SK-N-SH (cell line): ENCODE results near the gene MYO1C.

ENCODE experiments used
- CTCF ChIP-seq: fragments of 200-600 bp; sonication (generic); IDR thresholded peaks from 2 replicates; pipeline ENCODE4 v1.6.1; 2017; ENCODE audit warnings: antibody characterized with exemption, mild to moderate bottlenecking, moderate library complexity
- EZH2phosphoT487 ChIP-seq: fragments of 200-600 bp; sonication (generic); IDR thresholded peaks from 2 replicates; pipeline ENCODE4 v1.6.1; 2017; ENCODE audit warnings: low read depth, mixed run types, mild to moderate bottlenecking, antibody characterized with exemption, moderate library complexity, borderline replicate concordance
- JUND ChIP-seq: IDR thresholded peaks from 2 replicates; pipeline ENCODE4 v1.4.0; 2012
- RCOR1 ChIP-seq: fragments of 150-350 bp; IDR thresholded peaks from 2 replicates; pipeline ENCODE4 v1.6.1; 2017; ENCODE audit warnings: antibody characterized with exemption, low read length
- TF ChIP-seq, protein P1 (sequence below): IDR thresholded peaks from 2 replicates; pipeline ENCODE4 v1.4.0; 2012; ENCODE audit warnings: low read depth

DNA sequence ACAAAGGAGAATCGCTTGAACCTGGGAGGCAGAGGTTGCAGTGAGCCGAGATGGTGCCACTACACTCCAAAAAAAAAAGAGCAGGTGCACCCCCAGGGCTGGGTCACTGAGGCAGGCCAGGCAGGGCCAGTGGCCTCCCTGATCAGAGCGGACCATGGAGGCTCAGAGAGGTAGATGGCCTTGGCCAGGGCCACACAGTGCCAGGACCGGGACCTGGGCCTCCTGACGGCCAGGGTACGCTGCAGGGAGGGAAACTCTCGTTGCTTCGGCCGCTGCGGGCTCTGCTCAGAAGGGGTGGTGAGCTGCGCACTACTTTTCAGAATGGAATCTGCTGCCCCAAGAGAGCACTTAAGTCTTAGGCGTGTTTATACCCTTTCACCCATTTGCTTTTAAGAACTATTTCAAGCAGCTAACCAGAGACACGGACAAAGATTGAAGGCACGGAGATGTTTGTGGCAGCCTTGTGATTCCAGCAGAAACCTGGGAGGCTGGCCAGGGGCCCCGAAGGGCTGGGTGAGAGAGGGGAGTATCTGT, 17.1 kb downstream of the MYO1C start:
- no peak for TF ChIP-seq CTCF
- TF ChIP-seq RCOR1, result no peak
- no peak for TF ChIP-seq EZH2phosphoT487
- TF ChIP-seq, protein P1, sequence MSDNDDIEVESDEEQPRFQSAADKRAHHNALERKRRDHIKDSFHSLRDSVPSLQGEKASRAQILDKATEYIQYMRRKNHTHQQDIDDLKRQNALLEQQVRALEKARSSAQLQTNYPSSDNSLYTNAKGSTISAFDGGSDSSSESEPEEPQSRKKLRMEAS, result no peak
- TF ChIP-seq JUND, result no peak
